GM21367 (cell line): ENCODE results near the gene CCDC134.
"Not testable (repeated sequence)": the region's sequence is repeated elsewhere in the genome, so short reads cannot be mapped to it uniquely, and the experiment has no call there.

Experiments used
- ATAC-seq: cut with Tn5 transposase; IDR thresholded peaks from one replicate; pipeline ENCODE4 v1.9.1; 2021; ENCODE audit not compliant: unreplicated experiment

CCDC134 gene

DNA sequence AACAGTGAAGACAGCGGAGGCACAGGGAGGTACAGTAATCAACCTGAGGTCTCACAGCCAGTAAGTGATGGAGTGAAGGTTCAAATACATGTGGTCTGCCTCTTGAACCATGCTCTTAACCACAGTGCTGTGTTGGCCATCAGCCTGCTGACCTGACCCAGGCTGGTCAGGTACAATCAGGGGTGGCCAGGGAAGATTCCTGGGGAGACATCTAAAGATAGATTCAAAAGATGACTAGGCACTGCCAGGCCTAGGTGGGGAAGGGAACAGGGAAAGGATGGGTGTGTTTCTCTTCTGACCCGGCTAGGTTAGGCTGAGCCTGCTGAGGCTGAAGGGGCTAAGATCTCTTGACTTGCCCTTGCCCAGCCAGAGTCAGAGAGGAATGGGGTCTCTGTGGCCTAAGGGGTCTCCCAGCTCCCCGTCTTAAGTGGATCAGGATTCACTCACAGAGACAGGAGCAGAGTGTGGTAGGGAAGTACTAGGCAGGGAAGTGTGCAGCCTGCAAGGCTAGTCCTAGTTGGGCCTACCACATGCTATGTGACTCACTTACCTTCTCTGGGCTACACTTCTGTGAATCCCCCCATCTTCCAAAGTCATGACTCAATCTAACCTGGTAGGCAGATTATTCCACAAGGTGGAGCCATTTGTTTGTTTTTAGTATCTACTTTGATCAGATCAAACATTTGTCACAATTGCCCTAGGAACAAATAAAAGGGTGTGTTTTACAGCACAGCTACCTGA lies 22.0 kb downstream of the CCDC134 start:
- ATAC-seq = no peak

- no peak for ATAC-seq
Observed at GRCh38 chr22:41823797-41824196, 23.3 kb downstream of the CCDC134 start.

DNA sequence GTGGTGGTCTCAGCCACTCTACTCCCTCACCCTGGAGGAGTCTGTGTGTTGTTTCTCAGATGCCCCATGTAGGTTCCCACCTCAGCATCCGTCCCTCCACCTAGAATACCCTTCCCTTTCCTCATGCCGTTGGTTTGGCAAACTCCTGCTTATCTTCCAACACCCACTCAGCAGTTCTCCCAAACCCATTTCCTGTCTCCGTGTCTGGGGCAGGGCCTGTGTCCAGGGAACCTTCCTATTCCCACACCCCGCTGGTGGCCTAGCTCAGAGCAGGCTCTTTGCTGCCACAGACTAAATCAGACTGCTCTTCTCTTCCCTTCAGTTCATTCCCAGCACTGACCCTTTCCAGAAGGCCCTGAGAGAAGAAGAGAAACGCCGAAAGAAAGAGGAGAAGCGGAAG lies 24.9 kb downstream of the CCDC134 start:
- no peak for ATAC-seq

GRCh38 chr22:41826021-41826420 lies 25.5 kb downstream of the CCDC134 start:
- no peak for ATAC-seq

DNA sequence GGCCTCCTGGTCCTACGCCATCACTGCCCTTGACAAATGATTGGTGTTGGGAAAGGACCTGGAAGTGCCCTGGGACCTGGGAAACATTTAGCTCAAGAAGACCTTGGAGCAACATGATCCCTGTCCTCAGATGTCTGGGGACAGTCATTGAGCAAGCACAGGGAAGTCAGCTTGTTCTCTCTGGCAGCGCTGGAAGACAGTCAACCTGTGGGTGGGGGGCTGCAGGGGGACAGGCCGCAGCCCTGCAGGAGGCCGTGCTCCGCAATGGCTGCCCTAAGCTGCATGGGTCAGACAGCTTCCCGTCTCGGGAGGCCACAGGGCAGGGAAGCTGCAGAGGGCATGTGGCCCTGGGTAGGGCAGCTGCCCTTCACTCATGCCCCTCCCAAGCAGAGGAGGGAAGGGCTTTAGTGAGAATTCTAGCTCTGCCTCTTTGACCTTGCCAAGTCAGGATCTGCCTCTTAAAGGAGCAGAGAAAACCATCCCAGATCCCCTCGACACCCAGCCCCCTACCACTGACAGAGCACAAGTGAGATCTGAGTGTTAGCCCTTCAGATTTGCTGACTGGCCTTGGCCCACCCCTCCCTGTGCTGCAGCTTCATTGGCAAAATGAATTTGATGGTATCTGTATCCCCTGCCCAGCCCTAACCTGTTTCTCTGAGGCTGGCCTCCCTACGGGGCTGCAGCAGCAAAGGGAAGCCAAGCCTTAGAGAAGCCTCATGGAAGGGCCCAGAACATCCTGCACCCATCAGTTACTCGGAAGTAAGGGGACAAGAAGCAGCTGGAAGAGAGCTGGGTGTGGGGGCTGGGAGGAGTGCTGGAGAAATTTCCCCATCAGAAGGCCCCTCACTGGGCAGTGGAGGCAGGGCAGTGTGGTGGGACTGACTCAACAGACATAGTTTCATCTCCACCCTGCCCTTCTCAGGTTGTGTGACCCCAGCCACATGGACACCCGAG lies 26.2 kb downstream of the CCDC134 start:
- no peak for ATAC-seq

- ATAC-seq = no peak
Observed at GRCh38 chr22:41827671-41828070, 27.2 kb downstream of the CCDC134 start.

- no peak for ATAC-seq
Observed at GRCh38 chr22:41828516-41828915, 28.0 kb downstream of the CCDC134 start.

DNA sequence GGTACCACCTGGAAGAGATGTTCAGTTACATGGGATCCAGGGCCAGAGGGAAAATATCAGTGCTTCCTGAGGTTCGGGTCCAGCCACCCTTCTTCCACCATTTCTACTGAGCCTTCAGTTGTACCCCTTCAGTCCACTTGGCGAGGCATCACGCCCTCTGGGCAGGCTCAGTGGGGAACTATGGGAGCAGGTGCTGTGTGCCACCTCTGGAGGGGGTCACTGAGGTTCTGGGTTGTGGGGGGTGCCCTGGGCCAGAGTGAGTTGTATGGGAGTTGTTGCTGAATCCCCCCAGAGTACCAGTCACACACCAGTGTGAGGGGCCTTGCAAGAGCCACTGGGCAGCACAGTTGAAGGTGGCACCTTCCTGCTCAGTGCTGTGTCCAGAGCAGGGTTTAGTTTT lies 29.7 kb downstream of the CCDC134 start:
- ATAC-seq = no peak

DNA sequence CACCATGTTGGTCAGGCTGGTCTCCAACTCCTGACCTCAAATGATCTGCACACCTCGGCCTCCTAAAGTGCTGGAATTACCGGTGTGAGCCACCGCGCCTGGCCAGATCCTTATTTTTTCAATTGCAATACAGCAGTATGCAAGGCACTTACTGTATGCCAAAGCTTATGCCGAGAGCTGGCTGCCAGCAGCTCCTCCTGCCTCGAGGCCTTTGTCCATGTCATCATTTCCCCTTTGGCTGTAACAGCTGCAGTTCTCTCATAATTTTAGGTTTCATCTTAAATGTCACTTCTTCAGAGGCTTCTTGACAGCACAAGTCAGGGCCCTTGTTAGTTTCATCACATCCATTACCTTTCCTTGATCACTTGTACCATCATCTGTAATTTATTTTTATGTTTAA lies 30.9 kb downstream of the CCDC134 start:
- ATAC-seq = no peak

GRCh38 chr22:41831828-41832552 lies 31.5 kb downstream of the CCDC134 start:
- ATAC-seq = no peak

DNA sequence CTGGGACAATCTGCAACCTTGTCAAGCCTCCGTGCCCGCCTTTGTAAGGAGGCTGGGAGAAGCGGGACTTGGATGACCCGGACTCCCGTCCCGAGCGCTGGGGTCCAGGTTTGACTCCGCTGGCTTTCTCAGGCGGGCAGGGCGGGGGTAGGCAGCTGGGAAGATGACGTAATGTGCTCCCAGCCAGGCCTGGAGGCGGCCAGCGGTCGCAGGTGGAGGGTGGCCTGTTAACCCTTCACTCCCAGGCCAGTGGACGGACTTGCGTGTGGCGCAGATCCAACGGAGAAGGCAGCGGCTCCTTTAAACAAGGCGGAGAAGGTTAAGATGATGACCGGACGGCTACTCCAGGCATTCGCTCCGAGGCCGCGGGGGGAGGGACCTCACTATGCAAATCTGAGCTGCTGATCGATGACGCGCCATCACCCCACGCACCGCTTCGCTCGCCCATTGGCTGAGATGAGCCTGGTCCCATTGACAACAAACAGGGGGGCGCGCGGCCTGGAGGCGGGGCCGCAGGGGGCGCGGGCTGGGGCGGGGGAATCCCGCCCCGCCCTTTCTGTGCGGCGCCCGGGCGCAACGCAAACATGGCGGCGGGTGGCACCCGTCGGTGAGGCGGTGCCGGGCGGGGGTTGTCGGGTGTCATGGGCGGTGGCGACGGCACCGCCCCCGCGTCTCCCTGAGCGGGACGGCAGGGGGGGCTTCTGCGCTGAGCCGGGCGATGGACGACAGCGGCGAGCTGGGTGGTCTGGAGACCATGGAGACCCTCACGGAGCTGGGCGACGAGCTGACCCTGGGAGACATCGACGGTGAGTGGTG lies 32.3 kb downstream of the CCDC134 start, which contains the start of gene SREBF2:
SREBF2 (plus strand) TSS at position 553 of the 816 bp plus-strand sequence; CDS start at position 719, 166 bp downstream.
- ATAC-seq = peak; percentile 72

DNA sequence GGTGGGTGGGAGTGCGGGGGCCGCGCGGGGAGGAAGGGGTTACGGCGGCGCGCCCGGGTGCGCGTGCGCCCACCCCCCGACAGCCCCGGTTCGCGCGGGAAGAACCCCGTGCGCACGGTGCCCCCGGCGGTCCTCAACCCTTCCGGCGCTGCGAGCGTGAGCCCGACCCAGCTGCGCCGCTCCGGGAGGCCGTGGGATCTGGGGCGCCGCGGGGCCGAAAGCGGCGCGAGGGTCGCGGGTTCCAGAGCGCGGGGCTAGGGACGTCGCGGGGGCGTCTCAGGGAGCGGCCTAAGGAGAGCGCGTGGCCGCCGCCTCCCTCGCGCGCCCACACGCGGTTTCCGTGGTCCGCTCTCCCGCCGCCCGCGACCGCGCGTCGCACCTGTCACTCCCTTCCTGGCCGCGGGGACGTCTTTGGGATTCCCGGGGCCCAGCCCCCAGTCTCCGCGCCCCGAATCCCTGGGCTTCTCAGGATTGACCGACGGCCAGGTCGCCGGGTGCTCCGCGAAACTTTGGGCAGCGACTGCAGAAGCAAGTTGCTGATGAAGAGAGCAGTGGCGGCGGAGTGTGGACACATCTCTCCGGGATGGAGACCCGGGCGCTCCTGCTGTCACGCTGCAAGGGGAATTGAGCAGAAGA lies 33.0 kb downstream of the CCDC134 start:
- peak; percentile 13 for ATAC-seq

DNA sequence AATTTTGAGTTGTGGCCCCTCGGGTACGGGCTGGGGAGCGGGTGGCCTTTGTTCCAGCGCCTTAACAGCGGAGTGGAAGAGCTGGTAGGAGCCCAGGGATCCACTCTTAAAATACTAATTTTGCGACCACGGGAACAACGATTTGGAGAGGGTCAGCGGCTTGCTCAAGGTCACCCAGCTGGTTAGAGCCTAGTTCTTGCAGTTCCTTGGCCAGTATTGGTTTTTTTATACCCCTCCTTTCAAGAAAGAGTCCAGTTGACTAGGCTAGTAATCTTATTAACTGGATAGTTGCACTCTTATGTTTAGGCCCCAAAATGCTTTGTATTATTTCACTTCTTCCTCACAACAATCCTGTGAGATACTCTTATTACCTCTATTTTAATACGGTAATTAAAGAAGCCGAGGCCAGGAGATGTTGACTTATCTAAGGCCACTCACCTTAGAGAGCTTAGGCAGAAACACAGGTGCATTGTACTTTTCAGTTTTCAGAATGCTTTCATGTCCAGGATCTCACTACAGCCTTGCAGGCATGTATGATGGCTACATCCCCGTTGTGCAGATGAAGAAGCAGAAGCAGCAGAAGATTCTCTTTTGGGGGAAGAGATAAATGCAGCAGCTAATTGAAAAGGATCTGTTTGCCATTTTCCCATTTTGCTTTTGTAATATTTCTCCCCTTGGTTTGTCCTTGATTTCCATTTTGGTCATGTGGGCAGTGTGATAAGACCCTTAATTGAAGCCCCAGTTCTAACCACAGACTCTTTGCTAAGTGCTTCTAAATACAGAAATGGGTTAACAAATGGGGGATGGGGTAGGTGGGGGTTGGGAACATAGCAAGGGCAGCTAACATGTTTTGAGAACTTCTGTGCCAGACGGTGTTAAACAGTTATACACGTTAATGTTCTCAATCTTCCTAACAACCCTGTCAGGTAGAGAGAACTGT lies 33.8 kb downstream of the CCDC134 start:
- ATAC-seq = no peak

DNA sequence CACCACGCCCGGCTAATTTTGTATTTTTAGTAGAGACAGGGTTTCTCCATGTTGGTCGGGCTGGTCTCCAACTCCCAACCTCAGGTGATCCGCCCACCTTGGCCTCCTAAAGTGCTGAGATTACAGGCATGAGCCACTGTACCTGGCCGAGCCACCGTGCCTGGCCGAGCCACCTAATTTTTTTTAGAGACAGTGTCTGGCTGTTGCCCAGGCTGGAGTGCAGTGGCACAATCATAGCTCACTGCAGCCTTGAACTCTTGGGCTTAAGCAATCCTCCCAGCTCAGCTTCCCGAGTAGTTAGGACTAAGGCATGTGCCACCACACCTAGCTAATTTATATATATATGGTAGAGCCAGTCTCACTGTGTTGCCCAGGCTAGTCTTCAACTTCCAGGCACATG lies 35.0 kb downstream of the CCDC134 start:
- not testable (repeated sequence) for ATAC-seq

- no peak for ATAC-seq
Observed at GRCh38 chr22:41836551-41836950, 36.1 kb downstream of the CCDC134 start.

- no peak for ATAC-seq
Observed at GRCh38 chr22:41838842-41839618, 38.6 kb downstream of the CCDC134 start.

GRCh38 chr22:41840216-41840615 lies 39.7 kb downstream of the CCDC134 start:
- ATAC-seq = no peak

DNA sequence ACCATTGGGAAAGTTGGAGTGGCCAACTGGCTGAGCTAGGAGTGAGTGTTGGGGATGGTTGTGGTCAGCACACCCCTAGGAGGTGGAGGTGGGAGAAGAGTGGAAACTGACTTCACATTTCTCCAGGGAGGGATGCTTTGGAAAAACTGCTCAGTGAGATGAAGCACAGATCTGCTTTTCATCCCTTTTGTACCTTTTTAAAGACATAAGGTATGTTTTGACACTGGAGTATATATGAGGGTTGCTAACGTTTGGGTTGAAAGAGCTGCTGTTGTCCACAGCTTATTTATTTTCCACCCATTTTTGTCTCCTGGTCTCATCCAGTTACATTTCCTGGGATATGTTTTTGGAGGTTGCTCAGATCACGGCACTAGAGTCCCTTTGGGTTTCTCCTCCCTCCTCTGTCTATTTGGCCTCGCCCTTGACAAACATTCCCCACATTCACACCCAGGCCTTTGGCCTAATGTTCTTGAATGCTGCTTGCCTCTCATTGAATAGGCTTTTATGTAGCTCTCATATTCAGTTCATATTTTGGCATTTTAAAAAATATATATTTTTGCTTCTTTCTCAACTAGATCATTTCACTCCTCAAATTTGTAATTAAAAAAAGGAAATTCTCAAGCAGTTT lies 40.7 kb downstream of the CCDC134 start:
- no peak for ATAC-seq
